WTC11 (cell line): ENCODE results near the gene SLC8B1. TPM values are rescaled to one million over a fixed set of nuclear protein-coding genes. Genes with fewer than 3 reads are reported as not detected.

Source experiments
- ATAC-seq: fragments of 200-7000 bp; cut with Tn5 transposase; 2 replicates; pipeline ENCODE4 v1.10.0; 2021; ENCODE audit warnings: mild to moderate bottlenecking, moderate library complexity
- CTCF ChIA-PET: fragments of 300-600 bp; sonication (Branson Sonifier 250); formaldehyde crosslinking; loops from one replicate; lab custom pipeline; 2021; ENCODE audit warnings: antibody characterized with exemption; lab: Charles Lee
- POLR2A ChIA-PET: fragments of 350-600 bp; sonication (Branson Sonifier 250); formaldehyde crosslinking; loops from one replicate; lab custom pipeline; 2021; ENCODE audit warnings: antibody characterized with exemption; lab: Charles Lee
- DNase-seq: peaks from one replicate; pipeline ENCODE4 v3.0.0; 2021; ENCODE audit warnings: low spot score
- H3K27ac Mint-ChIP-seq: 2 replicates; pipeline ENCODE4 v1.8.0; 2021; ENCODE audit warnings: mixed read lengths
- H3K27me3 Mint-ChIP-seq: 2 replicates; pipeline ENCODE4 v1.8.0; 2021; ENCODE audit warnings: low read depth, mild to moderate bottlenecking, moderate library complexity, mixed read lengths
- H3K36me3 Mint-ChIP-seq: 2 replicates; pipeline ENCODE4 v1.8.0; 2021; ENCODE audit warnings: mixed read lengths
- H3K4me1 Mint-ChIP-seq: 2 replicates; pipeline ENCODE4 v1.8.0; 2022; ENCODE audit warnings: mixed read lengths
- H3K4me3 Mint-ChIP-seq: 2 replicates; pipeline ENCODE4 v1.8.0; 2021; ENCODE audit warnings: mild to moderate bottlenecking, moderate library complexity, mixed read lengths
- H3K9me3 Mint-ChIP-seq: 2 replicates; pipeline ENCODE4 v1.8.0; 2021; ENCODE audit warnings: mixed read lengths
- CBFB ChIP-seq: sonication (generic); formaldehyde crosslinking; IDR thresholded peaks from 2 replicates; pipeline ENCODE4 v1.8.1; 2022; ENCODE audit warnings: mild to moderate bottlenecking, low read depth, missing genetic modification reagents
- CREB1 ChIP-seq: sonication (generic); formaldehyde crosslinking; IDR thresholded peaks from 2 replicates; pipeline ENCODE4 v1.8.0; 2023; ENCODE audit warnings: mild to moderate bottlenecking, missing genetic modification reagents
- GABPB1 ChIP-seq: sonication (generic); formaldehyde crosslinking; IDR thresholded peaks from 2 replicates; pipeline ENCODE4 v1.8.1; 2023; ENCODE audit warnings: mild to moderate bottlenecking, missing genetic modification reagents
- HMGA2 ChIP-seq: fragments of 250-450 bp; sonication (Bioruptor Pico); IDR thresholded peaks from 2 replicates; pipeline ENCODE4 v1.4.0; 2021; ENCODE audit warnings: mild to moderate bottlenecking, moderate library complexity
- JAZF1 ChIP-seq: fragments of 250-450 bp; sonication (Bioruptor Pico); IDR thresholded peaks from 2 replicates; pipeline ENCODE4 v1.9.0; 2021; ENCODE audit warnings: moderate library complexity, mild to moderate bottlenecking, inconsistent platforms
- MYBL2 ChIP-seq: sonication (generic); formaldehyde crosslinking; IDR thresholded peaks from 2 replicates; pipeline ENCODE4 v1.8.1; 2023; ENCODE audit warnings: mild to moderate bottlenecking, moderate library complexity, missing genetic modification reagents
- NFE2L1 ChIP-seq: sonication (generic); formaldehyde crosslinking; IDR thresholded peaks from 2 replicates; pipeline ENCODE4 v1.8.1; 2023; ENCODE audit warnings: missing genetic modification reagents
- NR2C2 ChIP-seq: sonication (generic); formaldehyde crosslinking; IDR thresholded peaks from 2 replicates; pipeline ENCODE4 v1.8.0; 2022; ENCODE audit warnings: mild to moderate bottlenecking, missing genetic modification reagents
- OVOL2 ChIP-seq: fragments of 250-450 bp; sonication (Bioruptor Pico); IDR thresholded peaks from 2 replicates; pipeline ENCODE4 v1.9.0; 2021; ENCODE audit warnings: mild to moderate bottlenecking, borderline replicate concordance
- RELA ChIP-seq: sonication (generic); formaldehyde crosslinking; IDR thresholded peaks from 2 replicates; pipeline ENCODE4 v1.8.1; 2022; ENCODE audit warnings: missing genetic modification reagents, mild to moderate bottlenecking, borderline replicate concordance
- SOX15 ChIP-seq: fragments of 250-450 bp; sonication (Bioruptor Pico); IDR thresholded peaks from 2 replicates; pipeline ENCODE4 v1.9.0; 2021; ENCODE audit warnings: mild to moderate bottlenecking
- TEAD4 ChIP-seq: sonication (generic); formaldehyde crosslinking; IDR thresholded peaks from 2 replicates; pipeline ENCODE4 v1.8.0; 2022; ENCODE audit warnings: mild to moderate bottlenecking, missing genetic modification reagents
- ZNF232 ChIP-seq: sonication (generic); formaldehyde crosslinking; IDR thresholded peaks from 2 replicates; pipeline ENCODE4 v1.8.0; 2022; ENCODE audit warnings: mild to moderate bottlenecking, missing genetic modification reagents
- ZNF416 ChIP-seq: fragments of 250-450 bp; sonication (Bioruptor Pico); IDR thresholded peaks from 2 replicates; pipeline ENCODE4 v1.9.0; 2021; ENCODE audit warnings: mild to moderate bottlenecking, inconsistent platforms
- total RNA-seq: library from RNA; stranded (reverse); gene quantifications from 3 replicates; pipeline ENCODE4 v1.2.3, GENCODE V29; 2021
- TF ChIP-seq, protein P1 (sequence below): sonication (generic); formaldehyde crosslinking; IDR thresholded peaks from 2 replicates; pipeline ENCODE4 v1.8.0; 2022; ENCODE audit warnings: missing genetic modification reagents
- TF ChIP-seq, protein P2 (sequence below): sonication (generic); formaldehyde crosslinking; IDR thresholded peaks from 2 replicates; pipeline ENCODE4 v1.8.0; 2022; ENCODE audit warnings: mild to moderate bottlenecking, missing genetic modification reagents
- TF ChIP-seq, protein P3 (sequence below): sonication (generic); formaldehyde crosslinking; IDR thresholded peaks from 2 replicates; pipeline ENCODE4 v1.8.0; 2022; ENCODE audit warnings: mild to moderate bottlenecking, missing genetic modification reagents
- TF ChIP-seq, protein P4 (sequence below): sonication (generic); formaldehyde crosslinking; conservative IDR thresholded peaks from 2 replicates; pipeline ENCODE4 v1.8.1; 2022; ENCODE audit warnings: mild to moderate bottlenecking, missing genetic modification reagents
- TF ChIP-seq, protein P5 (sequence below): fragments of 250-450 bp; sonication (Bioruptor Pico); IDR thresholded peaks from 2 replicates; pipeline ENCODE4 v1.9.0; 2021; ENCODE audit warnings: moderate library complexity, mild to moderate bottlenecking, inconsistent platforms, borderline replicate concordance
- TF ChIP-seq, protein P6 (sequence below): sonication (generic); formaldehyde crosslinking; IDR thresholded peaks from 2 replicates; pipeline ENCODE4 v1.8.1; 2023; ENCODE audit warnings: mild to moderate bottlenecking, missing genetic modification reagents
- TF ChIP-seq, protein P7 (sequence below): sonication (generic); formaldehyde crosslinking; IDR thresholded peaks from 2 replicates; pipeline ENCODE4 v1.8.0; 2023; ENCODE audit warnings: mild to moderate bottlenecking, missing genetic modification reagents
- TF ChIP-seq, protein P8 (sequence below): sonication (generic); formaldehyde crosslinking; IDR thresholded peaks from 2 replicates; pipeline ENCODE4 v1.8.1; 2023; ENCODE audit warnings: mild to moderate bottlenecking, moderate library complexity, missing genetic modification reagents

Gene SLC8B1
- total RNA-seq, 1 experiment from 2014 or later = 13.8 TPM

DNA sequence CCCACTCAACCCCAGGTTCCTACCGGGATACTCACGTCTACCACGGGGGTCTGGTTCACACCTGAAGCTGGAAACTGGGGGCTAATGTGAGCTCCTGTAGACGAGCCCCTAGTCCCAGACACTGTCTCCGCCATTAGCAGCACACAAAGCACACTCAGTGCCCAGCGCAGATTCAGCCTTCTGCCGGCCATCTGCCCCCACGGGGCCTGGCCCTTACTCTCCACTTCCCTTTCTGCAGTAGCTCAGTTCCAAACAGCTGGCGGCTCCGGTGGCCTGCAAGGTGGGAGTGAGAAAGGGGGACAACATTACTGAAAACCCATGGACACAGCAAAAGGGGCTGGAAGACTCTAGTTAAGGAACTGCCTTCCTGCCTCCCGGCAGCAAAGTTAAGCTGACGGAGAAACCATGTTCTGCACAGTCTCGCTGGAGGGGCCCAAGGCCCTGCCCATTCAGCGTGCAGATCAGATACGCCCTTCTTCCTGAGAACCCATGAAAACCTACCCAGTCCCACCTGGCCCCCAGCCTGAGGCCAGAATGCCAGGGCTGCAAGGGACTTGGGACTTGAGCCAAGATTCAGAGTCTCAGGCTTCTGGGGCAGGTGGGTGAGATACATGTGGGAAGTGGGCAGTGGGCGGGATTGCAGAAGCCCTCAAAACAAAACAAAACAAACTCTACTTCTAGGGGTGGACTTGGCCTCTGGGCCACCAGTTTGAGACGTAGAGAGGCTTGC lies 2.1 kb downstream of the SLC8B1 start:
- Mint-ChIP-seq H3K4me1 (peaks cover 26% of the 10 kb centered on the region), H3K27me3 (peaks cover 18% of the 10 kb centered on the region), H3K9me3 (no peaks in the 10 kb centered on the region), H3K36me3 (peaks cover 15% of the 10 kb centered on the region), H3K27ac (no peak overlapping the region), H3K4me3 (no peak overlapping the region)
- ChIA-PET POLR2A (no interaction called here), CTCF (interaction anchor here (0.6 to 2.3 kb wide), 2 partner anchors 22 to 93 kb away, joined by 3 to 10 read pairs; no protein-coding TSS in a partner anchor)
- DNase-seq (no peak), ATAC-seq (no peak)
- no peak for TF ChIP-seq ZNF232 (CRISPR knock-in tag)
- TF ChIP-seq CBFB (CRISPR knock-in tag) = no peak
- TF ChIP-seq HMGA2 = no peak
- TF ChIP-seq, protein P1, sequence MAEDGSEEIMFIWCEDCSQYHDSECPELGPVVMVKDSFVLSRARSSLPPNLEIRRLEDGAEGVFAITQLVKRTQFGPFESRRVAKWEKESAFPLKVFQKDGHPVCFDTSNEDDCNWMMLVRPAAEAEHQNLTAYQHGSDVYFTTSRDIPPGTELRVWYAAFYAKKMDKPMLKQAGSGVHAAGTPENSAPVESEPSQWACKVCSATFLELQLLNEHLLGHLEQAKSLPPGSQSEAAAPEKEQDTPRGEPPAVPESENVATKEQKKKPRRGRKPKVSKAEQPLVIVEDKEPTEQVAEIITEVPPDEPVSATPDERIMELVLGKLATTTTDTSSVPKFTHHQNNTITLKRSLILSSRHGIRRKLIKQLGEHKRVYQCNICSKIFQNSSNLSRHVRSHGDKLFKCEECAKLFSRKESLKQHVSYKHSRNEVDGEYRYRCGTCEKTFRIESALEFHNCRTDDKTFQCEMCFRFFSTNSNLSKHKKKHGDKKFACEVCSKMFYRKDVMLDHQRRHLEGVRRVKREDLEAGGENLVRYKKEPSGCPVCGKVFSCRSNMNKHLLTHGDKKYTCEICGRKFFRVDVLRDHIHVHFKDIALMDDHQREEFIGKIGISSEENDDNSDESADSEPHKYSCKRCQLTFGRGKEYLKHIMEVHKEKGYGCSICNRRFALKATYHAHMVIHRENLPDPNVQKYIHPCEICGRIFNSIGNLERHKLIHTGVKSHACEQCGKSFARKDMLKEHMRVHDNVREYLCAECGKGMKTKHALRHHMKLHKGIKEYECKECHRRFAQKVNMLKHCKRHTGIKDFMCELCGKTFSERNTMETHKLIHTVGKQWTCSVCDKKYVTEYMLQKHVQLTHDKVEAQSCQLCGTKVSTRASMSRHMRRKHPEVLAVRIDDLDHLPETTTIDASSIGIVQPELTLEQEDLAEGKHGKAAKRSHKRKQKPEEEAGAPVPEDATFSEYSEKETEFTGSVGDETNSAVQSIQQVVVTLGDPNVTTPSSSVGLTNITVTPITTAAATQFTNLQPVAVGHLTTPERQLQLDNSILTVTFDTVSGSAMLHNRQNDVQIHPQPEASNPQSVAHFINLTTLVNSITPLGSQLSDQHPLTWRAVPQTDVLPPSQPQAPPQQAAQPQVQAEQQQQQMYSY (CRISPR knock-in tag) = no peak
- no peak for TF ChIP-seq NR2C2 (CRISPR knock-in tag)
- TF ChIP-seq MYBL2 (CRISPR knock-in tag) = no peak
- no peak for TF ChIP-seq GABPB1 (CRISPR knock-in tag)
- TF ChIP-seq, protein P2, sequence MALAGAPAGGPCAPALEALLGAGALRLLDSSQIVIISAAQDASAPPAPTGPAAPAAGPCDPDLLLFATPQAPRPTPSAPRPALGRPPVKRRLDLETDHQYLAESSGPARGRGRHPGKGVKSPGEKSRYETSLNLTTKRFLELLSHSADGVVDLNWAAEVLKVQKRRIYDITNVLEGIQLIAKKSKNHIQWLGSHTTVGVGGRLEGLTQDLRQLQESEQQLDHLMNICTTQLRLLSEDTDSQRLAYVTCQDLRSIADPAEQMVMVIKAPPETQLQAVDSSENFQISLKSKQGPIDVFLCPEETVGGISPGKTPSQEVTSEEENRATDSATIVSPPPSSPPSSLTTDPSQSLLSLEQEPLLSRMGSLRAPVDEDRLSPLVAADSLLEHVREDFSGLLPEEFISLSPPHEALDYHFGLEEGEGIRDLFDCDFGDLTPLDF = no peak
- no peak for TF ChIP-seq OVOL2 (CRISPR knock-in tag)
- TF ChIP-seq CREB1 = no peak
- TF ChIP-seq SOX15 = no peak
- no peak for TF ChIP-seq TEAD4
- TF ChIP-seq NFE2L1 = no peak

DNA sequence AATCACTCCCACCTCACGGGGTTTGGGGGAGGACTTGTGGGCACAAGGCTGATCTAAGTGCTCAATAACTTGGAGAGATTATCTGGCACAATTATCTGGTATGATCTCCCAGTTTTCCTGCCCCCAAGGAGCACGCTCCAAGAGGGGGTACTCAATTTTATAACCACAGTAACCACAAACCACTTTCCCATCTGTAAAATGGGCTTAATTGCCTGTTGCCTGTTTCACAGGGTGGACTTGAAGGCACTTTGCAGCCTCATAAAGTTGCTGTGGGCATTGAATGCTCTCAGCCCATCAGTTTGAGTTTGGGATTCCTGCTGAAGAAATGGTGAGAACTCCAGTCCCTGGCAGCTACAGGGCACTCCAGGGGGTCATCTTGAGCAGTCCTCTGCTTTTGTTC lies 4.4 kb downstream of the SLC8B1 start:
- POLR2A ChIA-PET = no interaction called here
- Mint-ChIP-seq H3K36me3 (peaks cover 15% of the 10 kb centered on the region), H3K27me3 (peaks cover 15% of the 10 kb centered on the region), H3K4me3 (no peak overlapping the region), H3K4me1 (peaks cover 15% of the 10 kb centered on the region), H3K27ac (no peak overlapping the region), H3K9me3 (no peaks in the 10 kb centered on the region)
- ATAC-seq (no peak), DNase-seq (no peak)
- CTCF ChIA-PET = no interaction called here
- TF ChIP-seq, protein P3, sequence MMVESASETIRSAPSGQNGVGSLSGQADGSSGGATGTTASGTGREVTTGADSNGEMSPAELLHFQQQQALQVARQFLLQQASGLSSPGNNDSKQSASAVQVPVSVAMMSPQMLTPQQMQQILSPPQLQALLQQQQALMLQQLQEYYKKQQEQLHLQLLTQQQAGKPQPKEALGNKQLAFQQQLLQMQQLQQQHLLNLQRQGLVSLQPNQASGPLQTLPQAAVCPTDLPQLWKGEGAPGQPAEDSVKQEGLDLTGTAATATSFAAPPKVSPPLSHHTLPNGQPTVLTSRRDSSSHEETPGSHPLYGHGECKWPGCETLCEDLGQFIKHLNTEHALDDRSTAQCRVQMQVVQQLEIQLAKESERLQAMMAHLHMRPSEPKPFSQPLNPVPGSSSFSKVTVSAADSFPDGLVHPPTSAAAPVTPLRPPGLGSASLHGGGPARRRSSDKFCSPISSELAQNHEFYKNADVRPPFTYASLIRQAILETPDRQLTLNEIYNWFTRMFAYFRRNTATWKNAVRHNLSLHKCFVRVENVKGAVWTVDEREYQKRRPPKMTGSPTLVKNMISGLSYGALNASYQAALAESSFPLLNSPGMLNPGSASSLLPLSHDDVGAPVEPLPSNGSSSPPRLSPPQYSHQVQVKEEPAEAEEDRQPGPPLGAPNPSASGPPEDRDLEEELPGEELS (CRISPR knock-in tag) = no peak
- TF ChIP-seq JAZF1 (CRISPR knock-in tag) = no peak
- TF ChIP-seq, protein P4, sequence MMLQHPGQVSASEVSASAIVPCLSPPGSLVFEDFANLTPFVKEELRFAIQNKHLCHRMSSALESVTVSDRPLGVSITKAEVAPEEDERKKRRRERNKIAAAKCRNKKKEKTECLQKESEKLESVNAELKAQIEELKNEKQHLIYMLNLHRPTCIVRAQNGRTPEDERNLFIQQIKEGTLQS = no peak
- TF ChIP-seq, protein P5, sequence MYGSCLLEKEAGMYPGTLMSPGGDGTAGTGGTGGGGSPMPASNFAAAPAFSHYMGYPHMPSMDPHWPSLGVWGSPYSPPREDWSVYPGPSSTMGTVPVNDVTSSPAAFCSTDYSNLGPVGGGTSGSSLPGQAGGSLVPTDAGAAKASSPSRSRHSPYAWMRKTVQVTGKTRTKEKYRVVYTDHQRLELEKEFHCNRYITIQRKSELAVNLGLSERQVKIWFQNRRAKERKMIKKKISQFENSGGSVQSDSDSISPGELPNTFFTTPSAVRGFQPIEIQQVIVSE (CRISPR knock-in tag) = no peak
- TF ChIP-seq RELA (CRISPR knock-in tag) = no peak
- no peak for TF ChIP-seq ZNF232 (CRISPR knock-in tag)
- TF ChIP-seq, protein P6, sequence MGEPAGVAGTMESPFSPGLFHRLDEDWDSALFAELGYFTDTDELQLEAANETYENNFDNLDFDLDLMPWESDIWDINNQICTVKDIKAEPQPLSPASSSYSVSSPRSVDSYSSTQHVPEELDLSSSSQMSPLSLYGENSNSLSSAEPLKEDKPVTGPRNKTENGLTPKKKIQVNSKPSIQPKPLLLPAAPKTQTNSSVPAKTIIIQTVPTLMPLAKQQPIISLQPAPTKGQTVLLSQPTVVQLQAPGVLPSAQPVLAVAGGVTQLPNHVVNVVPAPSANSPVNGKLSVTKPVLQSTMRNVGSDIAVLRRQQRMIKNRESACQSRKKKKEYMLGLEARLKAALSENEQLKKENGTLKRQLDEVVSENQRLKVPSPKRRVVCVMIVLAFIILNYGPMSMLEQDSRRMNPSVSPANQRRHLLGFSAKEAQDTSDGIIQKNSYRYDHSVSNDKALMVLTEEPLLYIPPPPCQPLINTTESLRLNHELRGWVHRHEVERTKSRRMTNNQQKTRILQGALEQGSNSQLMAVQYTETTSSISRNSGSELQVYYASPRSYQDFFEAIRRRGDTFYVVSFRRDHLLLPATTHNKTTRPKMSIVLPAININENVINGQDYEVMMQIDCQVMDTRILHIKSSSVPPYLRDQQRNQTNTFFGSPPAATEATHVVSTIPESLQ (CRISPR knock-in tag) = no peak
- TF ChIP-seq, protein P7, sequence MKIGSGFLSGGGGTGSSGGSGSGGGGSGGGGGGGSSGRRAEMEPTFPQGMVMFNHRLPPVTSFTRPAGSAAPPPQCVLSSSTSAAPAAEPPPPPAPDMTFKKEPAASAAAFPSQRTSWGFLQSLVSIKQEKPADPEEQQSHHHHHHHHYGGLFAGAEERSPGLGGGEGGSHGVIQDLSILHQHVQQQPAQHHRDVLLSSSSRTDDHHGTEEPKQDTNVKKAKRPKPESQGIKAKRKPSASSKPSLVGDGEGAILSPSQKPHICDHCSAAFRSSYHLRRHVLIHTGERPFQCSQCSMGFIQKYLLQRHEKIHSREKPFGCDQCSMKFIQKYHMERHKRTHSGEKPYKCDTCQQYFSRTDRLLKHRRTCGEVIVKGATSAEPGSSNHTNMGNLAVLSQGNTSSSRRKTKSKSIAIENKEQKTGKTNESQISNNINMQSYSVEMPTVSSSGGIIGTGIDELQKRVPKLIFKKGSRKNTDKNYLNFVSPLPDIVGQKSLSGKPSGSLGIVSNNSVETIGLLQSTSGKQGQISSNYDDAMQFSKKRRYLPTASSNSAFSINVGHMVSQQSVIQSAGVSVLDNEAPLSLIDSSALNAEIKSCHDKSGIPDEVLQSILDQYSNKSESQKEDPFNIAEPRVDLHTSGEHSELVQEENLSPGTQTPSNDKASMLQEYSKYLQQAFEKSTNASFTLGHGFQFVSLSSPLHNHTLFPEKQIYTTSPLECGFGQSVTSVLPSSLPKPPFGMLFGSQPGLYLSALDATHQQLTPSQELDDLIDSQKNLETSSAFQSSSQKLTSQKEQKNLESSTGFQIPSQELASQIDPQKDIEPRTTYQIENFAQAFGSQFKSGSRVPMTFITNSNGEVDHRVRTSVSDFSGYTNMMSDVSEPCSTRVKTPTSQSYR (CRISPR knock-in tag) = no peak
- TF ChIP-seq, protein P8, sequence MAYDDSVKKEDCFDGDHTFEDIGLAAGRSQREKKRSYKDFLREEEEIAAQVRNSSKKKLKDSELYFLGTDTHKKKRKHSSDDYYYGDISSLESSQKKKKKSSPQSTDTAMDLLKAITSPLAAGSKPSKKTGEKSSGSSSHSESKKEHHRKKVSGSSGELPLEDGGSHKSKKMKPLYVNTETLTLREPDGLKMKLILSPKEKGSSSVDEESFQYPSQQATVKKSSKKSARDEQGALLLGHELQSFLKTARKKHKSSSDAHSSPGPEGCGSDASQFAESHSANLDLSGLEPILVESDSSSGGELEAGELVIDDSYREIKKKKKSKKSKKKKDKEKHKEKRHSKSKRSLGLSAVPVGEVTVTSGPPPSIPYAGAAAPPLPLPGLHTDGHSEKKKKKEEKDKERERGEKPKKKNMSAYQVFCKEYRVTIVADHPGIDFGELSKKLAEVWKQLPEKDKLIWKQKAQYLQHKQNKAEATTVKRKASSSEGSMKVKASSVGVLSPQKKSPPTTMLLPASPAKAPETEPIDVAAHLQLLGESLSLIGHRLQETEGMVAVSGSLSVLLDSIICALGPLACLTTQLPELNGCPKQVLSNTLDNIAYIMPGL = no peak
- no peak for TF ChIP-seq ZNF416 (CRISPR knock-in tag)
